CD14-positive monocyte (primary cell): ENCODE data around the gene GABRG3. TPM values are rescaled to one million over a fixed set of nuclear protein-coding genes. Genes with fewer than 3 reads are reported as not detected.

Experiments
- DNase-seq, 3 donors: peaks; one replicate each; pipeline ENCODE4 v3.0.0-alpha.2; 2011 to 2022
- H2AFZ ChIP-seq: 2 replicates; pipeline ENCODE4 v1.6.0; 2012; ENCODE audit warnings: mild to moderate bottlenecking, low read depth, low read length, inconsistent platforms; ENCODE audit not compliant: insufficient read depth, poor library complexity, severe bottlenecking
- H3K27ac ChIP-seq, 2 donors: 1 replicate in 1 of 2; 2 replicates in 1 of 2; pipeline ENCODE4 v1.5.1; 2012 to 2013; ENCODE audit warnings: low read length in 2 of 2, control low read depth in 1 of 2, inconsistent platforms in 1 of 2, low read depth in 1 of 2, mild to moderate bottlenecking in 1 of 2
- H3K27me3 ChIP-seq, 2 donors: one replicate each; pipeline versions ENCODE4 v1.6.0 to v1.6.1; 2011 to 2013; ENCODE audit warnings: low read length in 2 of 2; ENCODE audit not compliant: control insufficient read depth in 2 of 2, insufficient read depth in 2 of 2
- H3K36me3 ChIP-seq, 2 donors: replicated peaks in 1 of 2; 1 replicate in 1 of 2; 2 replicates in 1 of 2; pipeline versions ENCODE4 v1.5.1 to v1.6.1; 2012 to 2013; ENCODE audit warnings: low read length in 2 of 2, control low read depth in 1 of 2, inconsistent platforms in 1 of 2, mild to moderate bottlenecking in 1 of 2; ENCODE audit not compliant: insufficient read depth in 2 of 2, control insufficient read depth in 1 of 2
- H3K4me1 ChIP-seq, 2 donors: 1 replicate in 1 of 2; 2 replicates in 1 of 2; pipeline versions ENCODE4 v1.5.1 to v1.6.1; 2012 to 2013; ENCODE audit warnings: low read length in 2 of 2, control low read depth in 1 of 2, inconsistent platforms in 1 of 2, mild to moderate bottlenecking in 1 of 2, moderate library complexity in 1 of 2; ENCODE audit not compliant: insufficient read depth in 2 of 2, control insufficient read depth in 1 of 2
- H3K4me2 ChIP-seq: replicated peaks from 2 replicates; pipeline ENCODE3; 2012; ENCODE audit warnings: low read length, moderate library complexity, mild to moderate bottlenecking; ENCODE audit not compliant: poor library complexity, severe bottlenecking; ENCODE audit errors: extremely low read depth
- H3K4me3 ChIP-seq, 3 experiments: fragments of 200-600 bp in 1 of 3; sonication (generic) in 1 of 3; replicated peaks in 1 of 3; 1 replicate in 2 of 3; 2 replicates in 1 of 3; pipeline ENCODE4 v1.5.1; 2011 to 2013; ENCODE audit warnings: low read length in 3 of 3, mild to moderate bottlenecking in 3 of 3, control low read depth in 2 of 3, low read depth in 2 of 3, inconsistent platforms in 1 of 3, moderate library complexity in 1 of 3
- H3K79me2 ChIP-seq: 2 replicates; pipeline ENCODE4 v1.6.0; 2012; ENCODE audit warnings: mild to moderate bottlenecking, control low read depth, inconsistent platforms, low read length, moderate library complexity; ENCODE audit not compliant: insufficient read depth
- H3K9ac ChIP-seq: 2 replicates; pipeline ENCODE4 v1.6.0; 2017; ENCODE audit warnings: low read length, mild to moderate bottlenecking; ENCODE audit not compliant: insufficient read depth, poor library complexity, severe bottlenecking
- H3K9me3 ChIP-seq, 2 donors: replicated peaks in 1 of 2; 1 replicate in 1 of 2; 2 replicates in 1 of 2; pipeline versions ENCODE4 v1.5.1 to v1.6.1; 2012 to 2013; ENCODE audit warnings: low read length in 2 of 2, control low read depth in 1 of 2; ENCODE audit not compliant: control insufficient read depth in 1 of 2, insufficient read depth in 1 of 2
- H4K20me1 ChIP-seq: 2 replicates; pipeline ENCODE4 v1.6.0; 2012; ENCODE audit warnings: mild to moderate bottlenecking, low read length, control low read depth, moderate library complexity; ENCODE audit not compliant: insufficient read depth
- H3K27ac Mint-ChIP-seq, 7 donors: one replicate each; pipeline ENCODE4 v1.8.0; 2020; ENCODE audit warnings: mild to moderate bottlenecking in 7 of 7, mixed read lengths in 7 of 7, moderate library complexity in 6 of 7, inconsistent platforms in 2 of 7
- H3K27me3 Mint-ChIP-seq, 3 donors: one replicate each; pipeline ENCODE4 v1.8.0; 2021 to 2022; ENCODE audit warnings: low read depth in 3 of 3, mild to moderate bottlenecking in 3 of 3, mixed read lengths in 3 of 3, moderate library complexity in 3 of 3, inconsistent platforms in 1 of 3
- H3K36me3 Mint-ChIP-seq, 2 donors: one replicate each; pipeline ENCODE4 v1.8.0; 2020; ENCODE audit warnings: mixed read lengths in 2 of 2, inconsistent platforms in 1 of 2, mild to moderate bottlenecking in 1 of 2
- H3K4me1 Mint-ChIP-seq: one replicate; pipeline ENCODE4 v1.8.0; 2020; ENCODE audit warnings: mild to moderate bottlenecking, mixed read lengths
- H3K4me3 Mint-ChIP-seq, 2 donors: one replicate each; pipeline ENCODE4 v1.8.0; 2020; ENCODE audit warnings: mild to moderate bottlenecking in 2 of 2, mixed read lengths in 2 of 2, moderate library complexity in 1 of 2
- H3K9me3 Mint-ChIP-seq, 7 donors: one replicate each; pipeline ENCODE4 v1.8.0; 2020 to 2022; ENCODE audit warnings: mixed read lengths in 7 of 7, mild to moderate bottlenecking in 6 of 7, moderate library complexity in 6 of 7, inconsistent platforms in 2 of 7
- WGBS: methylation state at CpG from one replicate; pipeline ENCODE4 v1.1.5; 2013; ENCODE audit warnings: missing lambda C conversion rate; ENCODE audit not compliant: insufficient coverage; 5-methylcytosine and 5-hydroxymethylcytosine counted together
- intact Hi-C, 2 donors: fragments of 100-400 bp; cut with micrococcal nuclease; formaldehyde crosslinking; loops; one replicate each; pipeline versions ENCODE4 v1.15.0 to v1.15.1; 2023
- polyA plus RNA-seq, 3 donors: library from polyadenylated mRNA; depleted of rRNA in 1 of 3; unstranded in 2 of 3; stranded (reverse) in 1 of 3; fragments of 300-500 nt in 2 of 3; fragments of >200 nt in 1 of 3; fragmentation: Illumina TruSeq in 2 of 3; gene quantifications; 1 replicate in 2 of 3; 2 replicates in 1 of 3; pipeline ENCODE4 v1.2.3, GENCODE V29; 2012 to 2021
- TF ChIP-seq, protein P1 (sequence below): fragments of 200-600 bp; IDR thresholded peaks from one replicate; pipeline ENCODE4 v1.8.0; 2022; ENCODE audit warnings: antibody characterized with exemption, mild to moderate bottlenecking

GABRG3 gene
- polyA plus RNA-seq, 3 donors: not detected

DNA sequence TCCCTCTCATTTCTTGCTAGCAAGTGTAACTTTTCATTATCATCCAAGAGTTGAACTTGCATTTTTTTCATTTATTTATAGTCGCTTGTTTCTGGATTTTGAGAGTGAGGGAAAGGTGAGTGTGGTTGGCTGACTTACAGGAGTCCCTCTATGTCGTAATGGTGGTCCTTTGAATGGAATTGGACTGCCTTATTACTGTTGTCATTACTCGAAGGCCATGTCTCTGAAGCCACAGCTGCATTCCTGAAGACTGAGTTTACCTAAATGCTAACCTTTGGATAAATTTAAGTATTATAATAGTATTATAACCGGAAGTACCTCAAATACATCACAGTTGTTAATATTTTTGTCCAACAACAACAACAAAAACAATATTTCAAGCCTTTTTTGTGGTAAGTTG, 488.9 kb downstream of the GABRG3 start:
- Histone ChIP-seq H3K79me2 (no peaks in the 10 kb centered on the region), H3K9ac (no peak overlapping the region), H3K27me3 (no peaks in the 10 kb centered on the region), H3K4me1 (no peaks in the 10 kb centered on the region), H4K20me1 (no peaks in the 10 kb centered on the region), H3K4me2 (no peak overlapping the region), H3K36me3 (no peaks in the 10 kb centered on the region), H3K27ac (no peak overlapping the region), H2AFZ (no peak overlapping the region), H3K9me3 (peaks cover 35 to 43% of the 10 kb centered on the region in 2 donors), H3K4me3 (no peak overlapping the region)
- intact Hi-C loops: loop anchor here in 1 of 2 donors (10.0 kb wide), 1 partner anchor 45 kb away; no protein-coding TSS in a partner anchor
- no peaks in the 10 kb centered on the region for H3K36me3 Mint-ChIP-seq
- H3K9me3 Mint-ChIP-seq: peaks cover 7 to 48% (median 11%) of the 10 kb centered on the region in 7 donors
- TF ChIP-seq, protein P1, sequence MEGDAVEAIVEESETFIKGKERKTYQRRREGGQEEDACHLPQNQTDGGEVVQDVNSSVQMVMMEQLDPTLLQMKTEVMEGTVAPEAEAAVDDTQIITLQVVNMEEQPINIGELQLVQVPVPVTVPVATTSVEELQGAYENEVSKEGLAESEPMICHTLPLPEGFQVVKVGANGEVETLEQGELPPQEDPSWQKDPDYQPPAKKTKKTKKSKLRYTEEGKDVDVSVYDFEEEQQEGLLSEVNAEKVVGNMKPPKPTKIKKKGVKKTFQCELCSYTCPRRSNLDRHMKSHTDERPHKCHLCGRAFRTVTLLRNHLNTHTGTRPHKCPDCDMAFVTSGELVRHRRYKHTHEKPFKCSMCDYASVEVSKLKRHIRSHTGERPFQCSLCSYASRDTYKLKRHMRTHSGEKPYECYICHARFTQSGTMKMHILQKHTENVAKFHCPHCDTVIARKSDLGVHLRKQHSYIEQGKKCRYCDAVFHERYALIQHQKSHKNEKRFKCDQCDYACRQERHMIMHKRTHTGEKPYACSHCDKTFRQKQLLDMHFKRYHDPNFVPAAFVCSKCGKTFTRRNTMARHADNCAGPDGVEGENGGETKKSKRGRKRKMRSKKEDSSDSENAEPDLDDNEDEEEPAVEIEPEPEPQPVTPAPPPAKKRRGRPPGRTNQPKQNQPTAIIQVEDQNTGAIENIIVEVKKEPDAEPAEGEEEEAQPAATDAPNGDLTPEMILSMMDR: no peak
- H3K27ac Mint-ChIP-seq: no peak overlapping the region
- H3K4me1 Mint-ChIP-seq: no peaks in the 10 kb centered on the region
- DNase-seq: no peak
- H3K27me3 Mint-ChIP-seq: no peaks in the 10 kb centered on the region
- no CpG with 5 or more reads among the region's 4 CpGs for WGBS
- H3K4me3 Mint-ChIP-seq: no peak overlapping the region

DNA sequence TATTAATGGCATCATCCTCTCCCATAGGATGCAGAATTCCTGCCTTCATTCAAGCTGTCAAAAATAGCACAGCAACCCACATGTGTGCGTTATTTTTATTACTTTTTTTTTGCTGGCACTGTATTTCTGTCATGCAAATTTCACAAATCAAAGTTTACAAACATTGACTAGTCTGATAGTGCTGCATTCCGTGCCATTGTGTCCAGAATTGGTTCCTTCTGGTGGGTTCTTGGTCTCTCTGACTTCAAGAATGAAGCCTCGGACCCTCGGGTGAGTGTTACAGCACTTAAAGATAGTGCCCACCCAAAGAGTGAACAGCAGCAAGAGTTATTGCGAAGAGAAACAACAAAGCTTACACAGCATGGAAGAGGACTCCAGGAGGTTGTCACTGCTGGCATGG, 490.2 kb downstream of the GABRG3 start:
- Histone ChIP-seq H3K9me3 (peaks cover 34 to 44% of the 10 kb centered on the region in 2 donors), H4K20me1 (no peaks in the 10 kb centered on the region), H3K27me3 (no peaks in the 10 kb centered on the region), H3K36me3 (no peaks in the 10 kb centered on the region), H3K27ac (no peak overlapping the region), H3K4me3 (no peak overlapping the region), H3K79me2 (no peaks in the 10 kb centered on the region), H2AFZ (no peak overlapping the region), H3K4me2 (no peak overlapping the region), H3K9ac (no peak overlapping the region), H3K4me1 (no peaks in the 10 kb centered on the region)
- no peaks in the 10 kb centered on the region for H3K36me3 Mint-ChIP-seq
- H3K4me1 Mint-ChIP-seq: no peaks in the 10 kb centered on the region
- H3K27me3 Mint-ChIP-seq: no peaks in the 10 kb centered on the region
- no peak for DNase-seq
- 81% methylated on average over 2 of the region's 5 CpGs for WGBS
- TF ChIP-seq, protein P1: no peak
- no peak overlapping the region for H3K27ac Mint-ChIP-seq
- intact Hi-C loops: no loop called here
- peaks cover 6 to 46% (median 11%) of the 10 kb centered on the region in 7 donors for H3K9me3 Mint-ChIP-seq
- H3K4me3 Mint-ChIP-seq: no peak overlapping the region
